Spleen (tissue), 11 donors: ENCODE results near the gene SCRN3. TPM values are rescaled to one million over a fixed set of nuclear protein-coding genes. Genes with fewer than 3 reads are reported as not detected.

Source experiments
- DNase-seq: peaks from one replicate; pipeline ENCODE4 v3.0.0-alpha.2; 2020
- H3K27ac ChIP-seq, 8 donors: fragments of 200-600 bp; sonication (generic) in 7 of 8; 1 replicate in 4 of 8; 2 replicates in 4 of 8; pipeline versions ENCODE4 v1.5.0 to v1.8.0; 2016 to 2021; ENCODE audit warnings: inconsistent platforms in 4 of 8, mild to moderate bottlenecking in 4 of 8, moderate library complexity in 1 of 8
- H3K27me3 ChIP-seq, 7 donors: fragments of 200-600 bp; sonication (generic) in 6 of 7; replicated peaks in 1 of 7; 1 replicate in 4 of 7; 2 replicates in 3 of 7; pipeline versions ENCODE4 v1.5.0 to v1.8.0; 2016 to 2021; ENCODE audit warnings: inconsistent platforms in 3 of 7, mild to moderate bottlenecking in 1 of 7
- H3K36me3 ChIP-seq, 6 donors: fragments of 200-600 bp; sonication (generic) in 5 of 6; 1 replicate in 4 of 6; 2 replicates in 2 of 6; pipeline versions ENCODE4 v1.5.0 to v1.8.0; 2016 to 2021; ENCODE audit warnings: inconsistent platforms in 2 of 6
- H3K4me1 ChIP-seq, 6 donors: fragments of 200-600 bp; sonication (generic) in 5 of 6; 1 replicate in 3 of 6; 2 replicates in 3 of 6; pipeline versions ENCODE4 v1.5.0 to v1.8.0; 2016 to 2021; ENCODE audit warnings: inconsistent platforms in 3 of 6
- H3K4me3 ChIP-seq, 8 donors: fragments of 200-600 bp; sonication (generic) in 7 of 8; 1 replicate in 4 of 8; 2 replicates in 4 of 8; pipeline versions ENCODE4 v1.5.0 to v1.8.0; 2016 to 2021; ENCODE audit warnings: inconsistent platforms in 4 of 8, mild to moderate bottlenecking in 4 of 8, moderate library complexity in 2 of 8
- H3K9me3 ChIP-seq, 8 donors: fragments of 200-600 bp; sonication (generic) in 7 of 8; 1 replicate in 4 of 8; 2 replicates in 4 of 8; pipeline versions ENCODE4 v1.5.0 to v1.8.0; 2016 to 2021; ENCODE audit warnings: inconsistent platforms in 4 of 8
- CTCF ChIP-seq, 11 experiments: fragments of 200-600 bp in 7 of 11; fragments of 450-650 bp in 4 of 11; sonication (generic) in 4 of 11; IDR thresholded peaks in 8 of 11; conservative IDR thresholded peaks in 3 of 11; 1 replicate in 7 of 11; 2 replicates in 4 of 11; pipeline versions ENCODE4 v1.4.0 to v1.8.0; 2016 to 2021; ENCODE audit warnings: antibody characterized with exemption in 11 of 11, inconsistent platforms in 4 of 11, mild to moderate bottlenecking in 1 of 11
- POLR2A ChIP-seq, 3 donors: fragments of 450-650 bp; IDR thresholded peaks; one replicate each; pipeline ENCODE4 v1.5.1; 2017; ENCODE audit warnings: antibody characterized with exemption in 3 of 3, mild to moderate bottlenecking in 1 of 3
- POLR2AphosphoS5 ChIP-seq, 3 donors: sonication (generic); formaldehyde crosslinking; IDR thresholded peaks; one replicate each; pipeline ENCODE4 v1.5.1; 2017; ENCODE audit warnings: antibody characterized with exemption in 3 of 3
- WGBS, 5 donors: extraction: QIAGEN DNeasy Blood & Tissue Kit in 3 of 5; methylation state at CpG; one replicate each; pipeline versions ENCODE4 v1.1.5 to v1.1.7; 2013 to 2018; 5-methylcytosine and 5-hydroxymethylcytosine counted together
- intact Hi-C: fragments of 100-400 bp; cut with DNase I; formaldehyde crosslinking; loops from one replicate; pipeline ENCODE4 v1.15.0; 2023; ENCODE audit warnings: low total_unique reads
- polyA plus RNA-seq, 3 donors: library from polyadenylated mRNA; stranded (reverse); fragments of 200-250 nt; gene quantifications; one replicate each; pipeline ENCODE4 v1.2.1, GENCODE V29; 2013
- total RNA-seq, 7 donors: library from RNA; depleted of rRNA in 3 of 7; stranded (reverse); fragments of >200 nt in 3 of 7; fragmentation: NEBNext Ultra II Directional in 4 of 7; extraction: Animal tissue kit (Norgen Biotek cat#: 25700) in 4 of 7; gene quantifications; one replicate each; pipeline versions ENCODE4 v1.1.0 to v1.2.1, GENCODE V29; 2016 to 2021
- donor health status: healthy with polysubstance abuse.
- donor health status: DM: no; HTN: no; CAD: no; lungs with moderate emphysema.
- donor health status: DM: no; HTN: no; CAD: no.
- donor health status: Bipolar disorder and iron deficiency.
- donor health status: healthy.
- donor health status: DM: no; HTN: no; CAD: no.
- donor health status: DM: yes; HTN: yes; CAD: no.

The SCRN3 gene
- total and polyA plus RNA-seq, 10 donors = 8.4 to 24.9 (median 19.0) TPM

- intact Hi-C loops = no loop called here
- Histone ChIP-seq H3K27me3 (no peaks in the 10 kb centered on the region), H3K4me1 (peaks cover 17 to 90% (median 46%) of the 10 kb centered on the region in 6 donors), H3K4me3 (no peak overlapping the region), H3K9me3 (no peaks in the 10 kb centered on the region), H3K27ac (no peak overlapping the region), H3K36me3 (peaks cover 0 to 57% (median 15%) of the 10 kb centered on the region in 6 donors)
- TF ChIP-seq CTCF (IDR thresholded peaks at IDR 0.05 in 8 of 11, conservative IDR thresholded peaks at IDR 0.05 in 3 of 11) = no peak
- TF ChIP-seq POLR2AphosphoS5 (IDR thresholded peaks at IDR 0.05) = no peak
- TF ChIP-seq POLR2A (IDR thresholded peaks at IDR 0.05) = no peak
- no peak for DNase-seq
Observed at GRCh38 chr2:174392706-174393105, 2.8 kb upstream of the SCRN3 start.

GRCh38 chr2:174395969-174396630, 570 bp downstream of the SCRN3 start:
- 17 to 19% (median 18%) methylated on average over 26 to 27 of the region's 27 CpGs for WGBS, 5 donors
- intact Hi-C loops = no loop called here
- Histone ChIP-seq H3K4me3 (peak overlapping the region; percentile 77 to 96 (median 92)), H3K27me3 (no peaks in the 10 kb centered on the region), H3K4me1 (peaks cover 17 to 67% (median 43%) of the 10 kb centered on the region in 6 donors), H3K27ac (peak overlapping the region; percentile 82 to 93 (median 92)), H3K9me3 (no peaks in the 10 kb centered on the region), H3K36me3 (peaks cover 0 to 37% (median 12%) of the 10 kb centered on the region in 6 donors)
- no peak for DNase-seq
- TF ChIP-seq CTCF (IDR thresholded peaks at IDR 0.05 in 8 of 11, conservative IDR thresholded peaks at IDR 0.05 in 3 of 11) (no peak), POLR2AphosphoS5 (IDR thresholded peaks at IDR 0.05) (peak in 1 of 3 donors; percentile 1)

GRCh38 chr2:174397773-174398172, 2.2 kb downstream of the SCRN3 start:
- WGBS, 5 donors = 83 to 92% (median 86%) methylated on average over 3 of the region's 3 CpGs
- Histone ChIP-seq H3K27me3 (no peaks in the 10 kb centered on the region), H3K9me3 (no peaks in the 10 kb centered on the region), H3K4me1 (peaks cover 17 to 50% (median 33%) of the 10 kb centered on the region in 6 donors), H3K36me3 (peaks cover 0 to 38% (median 13%) of the 10 kb centered on the region in 6 donors), H3K27ac (no peak overlapping the region), H3K4me3 (no peak overlapping the region)
- no peak for TF ChIP-seq POLR2A (IDR thresholded peaks at IDR 0.05)
- TF ChIP-seq POLR2AphosphoS5 (IDR thresholded peaks at IDR 0.05) = no peak
- TF ChIP-seq CTCF (IDR thresholded peaks at IDR 0.05 in 8 of 11, conservative IDR thresholded peaks at IDR 0.05 in 3 of 11) = no peak
- DNase-seq = no peak
- intact Hi-C loops = no loop called here

- Histone ChIP-seq H3K27ac (no peak overlapping the region), H3K27me3 (no peaks in the 10 kb centered on the region), H3K4me1 (peaks cover 7 to 36% (median 19%) of the 10 kb centered on the region in 6 donors), H3K36me3 (peaks cover 0 to 45% (median 24%) of the 10 kb centered on the region in 6 donors), H3K9me3 (no peaks in the 10 kb centered on the region), H3K4me3 (no peak overlapping the region)
- WGBS, 5 donors = 88 to 97% (median 91%) methylated on average over 1 of the region's 1 CpG
- TF ChIP-seq POLR2AphosphoS5 (IDR thresholded peaks at IDR 0.05) (no peak), POLR2A (IDR thresholded peaks at IDR 0.05) (no peak), CTCF (IDR thresholded peaks at IDR 0.05 in 8 of 11, conservative IDR thresholded peaks at IDR 0.05 in 3 of 11) (no peak)
- no peak for DNase-seq
- intact Hi-C loops = no loop called here
Observed at GRCh38 chr2:174399171-174399570, 3.6 kb downstream of the SCRN3 start.
